Measurements from ENCODE around the gene MTMR4.

DNA sequence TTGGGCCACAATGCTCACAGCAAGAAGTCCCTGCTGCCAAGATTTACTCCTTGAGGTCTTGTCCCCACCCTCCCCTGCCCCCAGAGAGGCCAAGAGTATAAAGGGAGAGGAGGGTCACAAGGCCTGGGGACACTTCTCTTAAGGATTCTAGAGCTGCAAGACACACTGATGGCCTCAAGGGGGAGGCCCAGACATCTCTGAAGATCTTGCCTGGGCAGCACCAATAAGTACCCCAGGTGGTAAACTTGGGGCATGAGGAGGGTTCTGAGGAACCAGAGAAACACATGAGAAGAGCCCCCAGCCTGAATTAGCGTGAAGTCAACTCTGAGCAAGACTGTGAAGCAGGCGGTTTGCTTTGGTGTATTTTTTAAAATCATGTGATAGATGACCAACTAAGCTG is 26.8 kb upstream of the MTMR4 start:
- TF ChIP-seq, protein P1, sequence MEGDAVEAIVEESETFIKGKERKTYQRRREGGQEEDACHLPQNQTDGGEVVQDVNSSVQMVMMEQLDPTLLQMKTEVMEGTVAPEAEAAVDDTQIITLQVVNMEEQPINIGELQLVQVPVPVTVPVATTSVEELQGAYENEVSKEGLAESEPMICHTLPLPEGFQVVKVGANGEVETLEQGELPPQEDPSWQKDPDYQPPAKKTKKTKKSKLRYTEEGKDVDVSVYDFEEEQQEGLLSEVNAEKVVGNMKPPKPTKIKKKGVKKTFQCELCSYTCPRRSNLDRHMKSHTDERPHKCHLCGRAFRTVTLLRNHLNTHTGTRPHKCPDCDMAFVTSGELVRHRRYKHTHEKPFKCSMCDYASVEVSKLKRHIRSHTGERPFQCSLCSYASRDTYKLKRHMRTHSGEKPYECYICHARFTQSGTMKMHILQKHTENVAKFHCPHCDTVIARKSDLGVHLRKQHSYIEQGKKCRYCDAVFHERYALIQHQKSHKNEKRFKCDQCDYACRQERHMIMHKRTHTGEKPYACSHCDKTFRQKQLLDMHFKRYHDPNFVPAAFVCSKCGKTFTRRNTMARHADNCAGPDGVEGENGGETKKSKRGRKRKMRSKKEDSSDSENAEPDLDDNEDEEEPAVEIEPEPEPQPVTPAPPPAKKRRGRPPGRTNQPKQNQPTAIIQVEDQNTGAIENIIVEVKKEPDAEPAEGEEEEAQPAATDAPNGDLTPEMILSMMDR (IDR thresholded peaks at IDR 0.05), result no peak
- TF ChIP-seq POLR2A (IDR thresholded peaks at IDR 0.05), result no peak
- TF ChIP-seq EP300 (IDR thresholded peaks at IDR 0.05), result no peak

Data from tibial nerve (tissue), 4 donors.